GM18507 (cell line): Measurements from ENCODE around the gene EPN1.

Experiments used
- DNase-seq: peaks from one replicate; pipeline ENCODE4 v3.0.0; 2011; ENCODE audit warnings: low read depth; ENCODE audit not compliant: insufficient read length; ENCODE audit errors: extremely low spot score
- FAIRE-seq: peaks from 2 replicates; lab custom pipeline; 2011; peaks lifted over from hg19 to GRCh38; lab: Jason Lieb, UNC

The EPN1 gene

DNA sequence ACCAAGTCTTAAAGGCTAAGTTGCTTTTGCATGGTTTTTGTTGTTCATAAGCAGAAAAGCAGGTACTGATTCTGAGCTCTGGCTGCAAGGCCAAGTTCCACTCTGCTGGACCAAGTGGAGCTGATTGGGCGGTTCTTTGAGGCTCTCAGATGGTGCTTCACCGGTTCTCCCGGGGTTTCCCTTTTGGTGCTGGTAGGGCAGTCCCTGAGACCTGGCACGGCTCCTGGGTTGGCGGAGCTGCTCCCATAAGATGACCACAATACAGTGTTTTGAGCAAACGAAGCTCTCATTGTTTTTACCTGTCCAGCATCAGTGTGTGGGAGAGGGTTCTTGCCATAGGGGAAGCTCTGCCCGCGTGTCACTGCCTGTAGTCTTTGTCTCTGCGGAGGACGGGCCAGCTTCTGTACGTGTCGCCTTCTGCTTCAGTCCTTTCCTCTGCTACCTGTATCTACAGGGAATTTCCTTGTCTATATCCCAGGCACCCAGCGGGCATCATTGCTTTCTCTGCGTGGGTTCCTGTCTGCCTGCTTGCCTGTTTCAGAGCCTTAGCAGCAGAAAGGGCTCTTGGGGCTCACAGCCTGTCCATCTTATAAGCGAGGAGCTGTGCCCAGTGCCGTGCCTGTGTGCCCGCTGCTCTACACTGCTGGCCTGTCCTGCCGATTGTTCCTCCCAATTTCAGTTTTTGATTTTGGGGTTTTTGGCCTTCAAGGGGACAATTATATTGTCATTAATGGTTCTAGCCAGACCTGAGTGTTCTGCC is 17.9 kb upstream of the EPN1 start:
- DNase-seq = no peak
- FAIRE-seq = peak; percentile 69

DNA sequence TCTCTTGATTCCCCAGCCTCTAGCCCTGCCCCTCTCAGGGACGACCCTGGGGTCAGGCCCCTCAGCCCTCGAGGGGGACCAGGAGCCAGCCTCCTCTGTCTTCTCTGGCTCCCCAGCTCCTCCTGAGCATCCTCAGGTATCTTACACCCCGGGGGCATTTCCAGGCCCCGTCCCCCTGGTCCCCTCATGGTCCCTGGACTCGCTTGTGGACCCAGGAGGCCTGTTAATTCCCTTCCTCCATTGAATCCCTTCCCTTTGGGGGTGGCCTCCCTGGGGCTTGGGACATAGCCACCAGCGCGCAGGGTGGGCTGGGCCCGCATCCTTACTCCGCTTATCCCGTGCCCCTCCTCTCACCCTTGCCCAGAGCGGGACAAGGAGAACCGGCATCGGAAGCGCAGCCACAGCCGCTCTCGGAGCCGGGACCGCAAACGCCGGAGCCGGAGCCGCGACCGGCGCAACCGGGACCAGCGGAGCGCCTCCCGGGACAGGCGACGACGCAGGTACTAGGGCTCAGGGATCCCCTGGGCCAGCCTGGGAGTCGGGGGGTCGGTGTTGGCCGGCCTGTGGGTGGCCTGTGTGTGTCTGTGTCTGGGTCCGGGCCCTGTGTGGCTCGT is 16.1 kb upstream of the EPN1 start:
- FAIRE-seq = no peak

DNA sequence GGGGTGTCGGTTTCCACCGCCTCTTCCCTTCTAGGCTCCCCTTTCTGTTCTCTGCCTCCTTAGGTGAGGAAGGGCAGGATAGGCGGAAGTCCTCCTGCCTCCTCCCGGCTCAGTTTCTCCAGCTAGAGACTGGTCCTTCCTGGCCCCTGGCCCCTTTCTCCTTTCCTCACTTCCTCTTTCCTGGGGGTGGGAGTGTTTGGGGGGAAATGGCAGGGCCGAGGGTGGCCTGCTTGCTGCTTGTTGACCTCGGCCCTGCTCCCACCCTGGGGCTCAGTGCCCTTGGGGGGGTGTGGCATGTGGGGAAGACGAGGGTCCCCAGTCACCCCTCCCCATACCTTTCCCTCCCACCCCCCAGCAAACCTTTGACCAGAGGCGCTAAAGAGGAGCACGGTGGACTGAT is 15.2 kb upstream of the EPN1 start:
- DNase-seq (no peak), FAIRE-seq (no peak)

More for the DNA sequence above, 16.1 kb upstream of the EPN1 start:
- no peak for DNase-seq

DNA sequence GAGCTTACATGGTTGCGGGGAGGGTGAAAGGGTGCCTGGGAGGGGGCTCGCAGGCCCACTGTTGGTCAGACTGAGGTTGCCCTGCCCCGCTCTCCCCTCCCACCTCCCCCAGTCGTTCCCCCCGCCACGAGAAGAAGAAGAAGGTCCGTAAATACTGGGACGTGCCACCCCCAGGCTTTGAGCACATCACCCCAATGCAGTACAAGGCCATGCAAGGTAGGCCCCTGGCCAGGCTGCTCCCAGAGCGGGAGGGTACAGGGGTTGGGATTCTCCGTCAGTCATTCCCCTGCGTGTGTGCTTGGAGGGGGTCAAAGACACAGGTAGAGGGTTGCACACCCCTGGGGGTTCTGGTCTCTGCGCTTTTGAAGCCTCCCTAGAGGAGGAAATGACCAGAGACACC is 14.6 kb upstream of the EPN1 start:
- DNase-seq (no peak), FAIRE-seq (no peak)

DNA sequence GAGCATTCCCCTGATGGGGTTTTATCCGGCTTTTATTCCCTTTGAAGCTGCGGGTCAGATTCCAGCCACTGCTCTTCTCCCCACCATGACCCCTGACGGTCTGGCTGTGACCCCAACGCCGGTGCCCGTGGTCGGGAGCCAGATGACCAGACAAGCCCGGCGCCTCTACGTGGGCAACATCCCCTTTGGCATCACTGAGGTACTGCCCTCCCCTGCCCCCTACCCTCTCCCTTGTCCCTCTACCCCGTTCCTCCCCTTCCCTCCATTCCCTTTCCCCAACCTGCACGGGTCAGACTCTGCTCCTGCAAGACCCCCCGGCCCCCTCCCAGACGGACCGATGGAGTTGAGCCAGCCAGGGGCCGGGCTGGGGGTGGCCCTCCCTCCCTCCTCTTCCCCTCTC is 14.0 kb upstream of the EPN1 start:
- FAIRE-seq (no peak), DNase-seq (no peak)

DNA sequence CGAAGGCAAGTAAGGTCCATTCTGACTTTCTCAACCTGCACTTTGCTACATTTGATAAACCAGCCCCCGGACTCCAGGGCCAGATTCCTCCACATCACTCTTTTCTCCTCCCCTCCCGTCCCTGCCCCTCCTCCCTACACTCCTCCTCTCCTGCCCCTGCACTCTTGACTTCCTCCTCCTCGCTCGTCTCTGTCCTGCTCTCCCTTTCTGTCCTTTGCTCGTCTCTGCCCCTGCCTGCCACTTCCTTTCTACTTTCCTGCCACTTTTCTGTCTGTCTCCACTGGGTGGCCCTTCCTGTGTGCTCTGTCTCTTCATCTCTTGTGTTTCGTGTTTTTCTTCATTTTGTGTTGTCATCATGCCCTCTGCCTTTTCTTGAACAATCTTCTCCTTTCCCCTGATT is 13.2 kb upstream of the EPN1 start:
- DNase-seq = no peak
- FAIRE-seq = no peak

DNA sequence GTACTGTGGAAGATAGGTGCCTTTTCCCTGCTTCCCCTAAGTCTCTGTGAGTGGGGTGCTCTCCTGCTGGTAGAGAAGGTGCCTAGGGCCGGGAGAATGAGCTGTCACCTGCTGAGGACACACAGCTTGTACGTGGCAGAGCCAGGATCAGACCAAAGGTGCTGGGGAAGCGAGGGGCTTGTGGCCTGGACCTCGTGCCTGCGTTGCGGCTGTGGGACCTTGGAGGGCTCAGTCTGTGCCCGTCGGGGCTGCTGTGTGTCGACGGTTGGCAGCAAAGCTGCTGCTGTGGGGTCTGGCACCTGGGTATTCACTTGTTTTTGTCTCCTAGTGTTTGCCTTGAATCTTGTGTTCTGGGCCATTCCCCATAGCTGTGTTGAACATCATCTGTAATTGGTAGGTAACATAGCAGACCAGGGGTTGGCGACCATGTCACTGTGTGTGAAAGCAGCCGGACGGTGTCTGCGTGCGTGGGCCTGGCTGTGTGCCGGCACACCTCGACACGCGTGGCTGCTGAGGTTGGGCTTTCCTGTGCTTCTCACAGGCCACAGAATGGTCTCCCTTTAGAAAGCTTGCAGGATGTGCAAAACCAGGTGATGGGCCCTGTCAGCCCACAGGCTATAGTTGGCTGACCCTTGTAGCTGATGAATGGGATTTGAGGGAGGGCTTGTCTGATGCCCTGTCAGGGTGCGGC is 11.0 kb upstream of the EPN1 start:
- FAIRE-seq = no peak
- no peak for DNase-seq

DNA sequence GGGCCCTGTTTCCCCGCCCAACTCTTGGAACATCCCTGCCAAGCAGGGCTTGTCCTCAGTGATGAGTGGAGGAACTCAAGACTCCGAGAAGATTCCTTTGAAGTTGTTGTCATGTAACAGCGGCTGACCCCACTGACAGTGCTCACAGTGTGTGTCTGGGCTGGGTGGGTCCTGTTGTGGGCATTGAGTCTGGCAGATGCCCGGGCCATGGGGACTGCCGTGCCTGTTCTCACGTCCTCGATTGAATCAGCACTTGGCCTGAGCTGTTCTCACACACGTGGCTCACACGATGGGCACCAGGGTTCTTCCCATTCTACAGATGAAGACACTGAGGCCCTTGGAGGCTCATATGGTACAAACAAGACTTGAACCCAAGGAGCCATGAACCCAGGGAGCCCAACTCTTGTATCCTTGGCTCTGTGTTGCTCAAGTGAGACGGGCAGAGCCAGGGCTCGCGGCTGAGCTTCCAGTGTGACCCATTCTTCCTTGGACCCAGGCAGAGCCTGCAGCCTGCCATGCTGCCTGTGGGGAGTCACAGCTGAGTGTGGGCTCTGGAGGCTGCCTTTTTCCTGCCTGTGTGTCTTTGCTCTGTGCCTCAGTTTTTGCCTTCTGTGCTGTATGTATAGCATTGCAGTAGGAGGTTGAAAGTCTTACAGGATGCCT is 8.6 kb upstream of the EPN1 start:
- DNase-seq (no peak), FAIRE-seq (no peak)

DNA sequence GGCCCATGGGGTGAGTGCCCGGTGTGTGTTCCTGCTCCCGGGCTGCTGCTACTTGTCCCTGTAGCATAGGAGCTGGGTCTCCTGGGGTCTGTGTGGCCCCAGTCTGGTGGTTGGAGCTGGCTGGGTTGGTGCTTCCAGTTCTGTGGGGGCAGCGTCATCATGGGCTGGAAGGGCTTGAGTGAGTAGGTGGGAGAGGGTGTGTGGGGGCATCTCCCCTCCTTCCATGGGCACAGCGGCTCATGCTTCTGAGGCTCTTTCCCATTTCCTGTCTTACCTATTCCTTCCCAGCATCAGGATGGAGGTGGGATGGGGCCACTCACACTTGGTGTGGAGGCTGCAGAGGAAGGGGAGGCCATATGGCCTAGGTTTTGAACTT is 8.0 kb upstream of the EPN1 start:
- FAIRE-seq (no peak), DNase-seq (no peak)

DNA sequence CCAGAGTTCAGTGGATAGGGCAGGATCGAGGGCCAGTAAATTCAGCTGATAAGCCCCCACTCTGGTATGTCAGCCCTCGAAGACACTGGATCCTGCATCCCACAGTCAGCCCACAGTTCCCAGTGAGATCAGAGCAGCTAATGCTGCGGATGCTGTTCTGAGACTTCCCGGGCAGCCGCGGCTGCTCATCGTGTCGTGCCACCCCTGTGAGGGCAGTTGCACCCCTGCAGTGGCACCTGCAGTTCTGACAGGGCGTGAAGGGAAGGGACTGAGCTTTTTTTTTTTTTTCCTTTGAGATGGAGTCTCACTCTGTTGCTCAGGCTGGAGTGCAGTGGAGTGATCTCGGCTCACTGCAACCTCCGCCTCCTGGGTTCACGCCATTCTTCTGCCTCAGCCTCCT is 7.5 kb upstream of the EPN1 start:
- FAIRE-seq = no peak

DNA sequence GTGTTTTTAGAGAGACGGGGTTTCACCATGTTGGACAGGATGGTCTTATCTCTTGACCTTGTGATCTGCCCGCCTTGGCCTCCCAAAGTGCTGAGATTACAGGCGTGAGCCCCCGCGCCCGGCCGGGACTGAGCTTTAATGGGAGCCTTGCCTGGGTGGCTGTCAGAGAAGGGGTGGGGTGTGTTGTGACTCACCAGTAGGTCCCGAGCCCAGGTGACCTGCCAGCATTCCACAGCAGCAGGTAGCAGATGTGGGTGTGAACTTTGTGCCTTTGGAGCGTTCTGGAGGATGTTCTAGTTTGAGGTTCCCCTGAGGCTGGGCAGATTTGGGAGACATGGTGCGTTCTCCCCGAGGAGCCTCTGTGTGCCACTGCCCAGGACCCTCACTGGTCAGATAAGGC is 7.1 kb upstream of the EPN1 start:
- FAIRE-seq (no peak), DNase-seq (no peak)

More for the DNA sequence above, 7.5 kb upstream of the EPN1 start:
- no peak for DNase-seq

DNA sequence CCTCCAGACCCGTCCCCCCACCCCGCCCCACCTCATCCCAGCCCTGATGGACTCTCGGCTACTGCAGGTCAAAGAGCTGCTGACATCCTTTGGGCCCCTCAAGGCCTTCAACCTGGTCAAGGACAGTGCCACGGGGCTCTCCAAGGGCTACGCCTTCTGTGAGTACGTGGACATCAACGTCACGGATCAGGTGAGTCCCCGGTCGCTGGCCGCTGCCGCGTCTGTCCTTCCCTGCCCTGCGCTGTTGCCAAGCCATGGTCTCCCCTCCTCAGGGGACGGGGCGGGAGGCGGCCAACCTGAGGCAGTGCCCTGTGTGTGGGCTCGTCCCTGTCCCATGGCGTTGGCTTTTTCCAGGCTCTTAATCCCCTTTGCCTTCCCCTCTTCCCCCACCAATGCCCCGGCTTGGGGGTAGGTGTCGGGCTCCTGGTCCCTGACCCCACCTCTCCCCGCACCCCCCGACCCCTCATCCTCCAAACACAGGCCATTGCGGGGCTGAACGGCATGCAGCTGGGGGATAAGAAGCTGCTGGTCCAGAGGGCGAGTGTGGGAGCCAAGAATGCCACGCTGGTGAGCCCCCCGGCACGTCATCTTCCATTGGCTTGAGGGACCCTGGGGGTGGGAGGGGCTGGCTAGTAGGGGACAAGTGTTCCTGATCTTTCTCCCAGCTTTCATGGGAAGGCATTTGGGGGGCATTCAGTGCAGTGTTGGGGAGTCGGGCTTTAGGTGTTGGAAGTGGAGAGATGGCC is 6.2 kb upstream of the EPN1 start:
- DNase-seq (no peak), FAIRE-seq (no peak)

DNA sequence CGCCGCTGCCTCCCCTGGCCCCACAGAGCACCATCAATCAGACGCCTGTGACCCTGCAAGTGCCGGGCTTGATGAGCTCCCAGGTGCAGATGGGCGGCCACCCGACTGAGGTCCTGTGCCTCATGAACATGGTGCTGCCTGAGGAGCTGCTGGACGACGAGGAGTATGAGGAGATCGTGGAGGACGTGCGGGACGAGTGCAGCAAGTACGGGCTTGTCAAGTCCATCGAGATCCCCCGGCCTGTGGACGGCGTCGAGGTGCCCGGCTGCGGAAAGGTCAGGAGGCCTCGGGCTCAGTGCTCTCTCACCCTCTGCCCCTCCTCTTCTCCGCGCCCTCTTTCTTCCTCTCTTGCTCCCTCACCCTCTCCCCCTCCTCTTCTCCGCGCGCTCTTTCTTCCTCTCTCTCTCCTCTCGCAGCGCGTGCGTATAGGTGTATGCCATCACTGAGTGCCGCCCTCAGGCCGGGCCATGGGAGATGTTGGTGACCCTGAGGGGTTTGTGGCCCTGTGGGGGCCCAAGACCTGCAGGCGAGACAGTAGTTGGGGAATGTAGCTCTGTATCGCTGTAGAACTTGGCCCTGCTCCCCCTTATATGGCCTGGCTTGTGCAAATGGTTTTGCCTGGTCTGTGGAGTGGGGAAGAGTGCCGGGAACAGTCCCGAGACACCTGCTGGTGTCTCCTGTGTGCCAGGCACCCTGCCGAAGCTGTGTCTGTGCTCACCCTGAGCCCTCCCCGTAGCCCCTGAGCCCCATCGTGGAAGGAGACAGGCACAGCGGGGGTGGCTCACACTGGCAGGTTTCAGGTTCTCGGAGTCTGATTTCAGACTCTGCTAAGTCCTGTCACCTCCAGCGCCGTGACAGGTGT is 5.4 kb upstream of the EPN1 start:
- DNase-seq = no peak
- no peak for FAIRE-seq

DNA sequence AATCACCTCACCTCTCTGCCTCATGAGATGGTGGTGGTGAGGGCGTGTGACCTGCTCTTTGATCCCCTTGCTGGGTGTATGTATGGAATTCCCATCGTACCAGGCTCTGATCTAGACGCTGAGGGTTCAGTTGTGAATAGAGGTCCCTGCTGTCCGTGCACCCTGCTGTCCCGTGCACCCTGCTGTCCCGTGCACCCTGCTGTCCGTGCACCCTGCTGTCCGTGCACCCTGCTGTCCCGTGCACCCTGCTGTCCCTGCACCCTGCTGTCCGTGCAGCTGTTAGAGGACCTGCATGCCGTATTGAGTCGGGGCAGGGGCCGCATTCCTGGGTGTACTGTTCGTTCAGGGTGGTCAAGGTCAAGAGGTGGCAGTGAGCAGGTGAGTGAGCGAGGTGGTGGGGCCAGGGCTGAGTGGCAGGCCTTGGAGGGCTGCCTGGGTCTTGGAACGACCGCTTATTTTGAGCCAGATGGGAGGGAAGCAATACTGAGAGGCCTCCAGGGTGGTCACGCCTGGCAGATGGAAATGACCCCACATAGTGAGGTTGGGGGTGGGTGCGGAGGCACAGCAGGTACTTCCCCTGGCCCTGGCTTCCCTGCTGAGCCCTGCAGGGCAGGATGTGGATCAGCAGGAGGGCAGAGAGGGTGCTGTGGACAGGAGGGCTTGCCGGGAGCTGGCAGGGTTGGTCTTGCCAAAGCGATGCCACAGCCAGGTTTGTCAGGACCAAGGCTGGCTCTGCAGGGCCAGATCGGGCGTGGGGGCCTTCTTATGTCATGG is 4.6 kb upstream of the EPN1 start:
- DNase-seq = no peak
- FAIRE-seq = no peak

DNA sequence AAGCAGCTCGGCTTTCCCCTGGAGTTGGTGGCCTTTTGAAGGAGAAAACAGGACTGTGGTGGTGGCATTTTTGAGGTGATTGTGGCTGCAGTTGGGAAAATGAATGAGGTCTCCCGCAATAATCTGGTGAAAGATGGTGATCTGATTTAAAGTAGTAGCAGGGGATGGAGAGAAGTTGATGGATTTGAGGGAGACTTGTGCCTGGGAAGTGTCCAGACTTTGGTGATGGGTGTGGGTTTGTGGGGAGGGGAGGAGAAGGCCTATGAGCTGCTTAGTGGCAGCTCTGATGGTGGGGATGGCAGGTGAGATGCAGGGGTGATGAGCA is 4.0 kb upstream of the EPN1 start:
- DNase-seq (no peak), FAIRE-seq (no peak)

DNA sequence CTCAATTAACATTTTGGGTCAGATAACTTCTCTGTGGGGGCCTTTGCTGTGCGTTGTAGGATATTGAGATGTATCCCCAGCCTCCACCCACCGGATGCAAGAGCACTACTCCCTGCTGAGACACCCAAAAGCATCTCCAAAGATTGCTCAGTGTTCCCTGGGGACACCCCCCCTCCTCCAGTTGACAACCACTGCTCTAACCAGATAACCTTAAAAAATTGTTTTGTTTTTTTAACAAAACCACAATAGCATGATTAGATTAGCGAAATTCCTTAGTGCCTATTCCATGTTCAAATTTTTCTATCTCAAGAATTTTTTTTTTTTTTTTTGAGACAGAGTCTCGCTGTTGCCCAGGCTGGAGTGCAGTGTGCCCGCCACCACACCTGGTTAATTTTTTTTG is 2.6 kb upstream of the EPN1 start:
- DNase-seq (no peak), FAIRE-seq (no peak)

DNA sequence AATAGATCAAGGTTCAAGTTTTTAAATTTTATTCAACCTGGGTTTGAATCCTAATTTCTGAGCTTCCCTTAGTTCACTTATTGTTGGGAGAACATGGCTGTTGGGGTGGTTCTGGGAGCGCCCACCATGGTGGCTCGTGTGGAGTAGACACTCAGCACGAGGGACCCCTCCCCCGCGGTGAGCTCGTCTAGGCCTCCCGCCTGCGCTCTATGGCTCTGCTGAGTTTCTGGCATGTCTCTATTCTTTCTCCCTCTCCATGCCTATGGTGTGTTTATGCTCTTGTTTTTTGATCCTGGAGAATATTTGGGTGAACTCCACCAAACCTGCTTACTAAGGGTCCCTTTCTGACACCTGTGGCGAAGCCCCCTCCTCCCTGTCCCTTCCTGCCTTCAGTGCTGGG is 1.6 kb upstream of the EPN1 start:
- DNase-seq (no peak), FAIRE-seq (no peak)

DNA sequence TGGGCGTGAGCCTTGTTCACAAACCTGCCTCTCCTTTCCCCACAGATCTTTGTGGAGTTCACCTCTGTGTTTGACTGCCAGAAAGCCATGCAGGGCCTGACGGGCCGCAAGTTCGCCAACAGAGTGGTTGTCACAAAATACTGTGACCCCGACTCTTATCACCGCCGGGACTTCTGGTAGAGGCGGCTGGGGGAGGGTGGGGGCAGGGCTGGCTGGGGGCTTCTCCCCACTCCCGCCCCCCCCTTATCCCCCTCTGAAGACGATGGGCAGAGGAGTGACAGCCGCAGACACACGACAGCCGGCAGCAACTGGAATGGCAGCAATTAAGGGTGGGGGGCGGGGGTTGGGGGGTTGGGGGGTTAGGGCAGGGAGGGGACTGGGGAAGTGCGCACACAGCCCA is 1.1 kb upstream of the EPN1 start:
- no peak for FAIRE-seq

More for the DNA sequence above, 1.1 kb upstream of the EPN1 start:
- DNase-seq = no peak
